Chondrocyte (in vitro differentiated cells): ENCODE results near the gene TMEM243. TPM values are rescaled to one million over a fixed set of nuclear protein-coding genes. Genes with fewer than 3 reads are reported as not detected.

Experiments used
- DNase-seq: peaks from one replicate; pipeline ENCODE4 v3.0.0; 2021; ENCODE audit warnings: mixed read lengths, low spot score
- H3K27ac Mint-ChIP-seq: one replicate; pipeline ENCODE4 v1.8.0; 2021; ENCODE audit warnings: mild to moderate bottlenecking, moderate library complexity, mixed read lengths; ENCODE audit not compliant: unreplicated experiment
- H3K27me3 Mint-ChIP-seq: 2 replicates; pipeline ENCODE4 v1.8.0; 2021; ENCODE audit warnings: low read depth, mixed read lengths
- H3K36me3 Mint-ChIP-seq: 2 replicates; pipeline ENCODE4 v1.8.0; 2021; ENCODE audit warnings: low read depth, mixed read lengths
- H3K4me1 Mint-ChIP-seq: 2 replicates; pipeline ENCODE4 v1.8.0; 2021; ENCODE audit warnings: low read depth, mild to moderate bottlenecking, mixed read lengths
- H3K4me3 Mint-ChIP-seq: one replicate; pipeline ENCODE4 v1.8.0; 2021; ENCODE audit warnings: mild to moderate bottlenecking, moderate library complexity, mixed read lengths; ENCODE audit not compliant: unreplicated experiment
- H3K9me3 Mint-ChIP-seq: 2 replicates; pipeline ENCODE4 v1.8.0; 2021; ENCODE audit warnings: low read depth, mixed read lengths
- total RNA-seq: library from RNA; stranded (reverse); gene quantifications from 3 replicates; pipeline ENCODE4 v1.2.1, GENCODE V29; 2021
- TF ChIP-seq, protein P1 (sequence below): fragments of 200-600 bp; sonication (generic); IDR thresholded peaks from 2 replicates; pipeline ENCODE4 v1.5.0; 2021; ENCODE audit warnings: antibody characterized with exemption, mild to moderate bottlenecking, moderate library complexity

The TMEM243 gene
- total RNA-seq, 1 donor from 2014 or later, result 22.5 TPM

DNA sequence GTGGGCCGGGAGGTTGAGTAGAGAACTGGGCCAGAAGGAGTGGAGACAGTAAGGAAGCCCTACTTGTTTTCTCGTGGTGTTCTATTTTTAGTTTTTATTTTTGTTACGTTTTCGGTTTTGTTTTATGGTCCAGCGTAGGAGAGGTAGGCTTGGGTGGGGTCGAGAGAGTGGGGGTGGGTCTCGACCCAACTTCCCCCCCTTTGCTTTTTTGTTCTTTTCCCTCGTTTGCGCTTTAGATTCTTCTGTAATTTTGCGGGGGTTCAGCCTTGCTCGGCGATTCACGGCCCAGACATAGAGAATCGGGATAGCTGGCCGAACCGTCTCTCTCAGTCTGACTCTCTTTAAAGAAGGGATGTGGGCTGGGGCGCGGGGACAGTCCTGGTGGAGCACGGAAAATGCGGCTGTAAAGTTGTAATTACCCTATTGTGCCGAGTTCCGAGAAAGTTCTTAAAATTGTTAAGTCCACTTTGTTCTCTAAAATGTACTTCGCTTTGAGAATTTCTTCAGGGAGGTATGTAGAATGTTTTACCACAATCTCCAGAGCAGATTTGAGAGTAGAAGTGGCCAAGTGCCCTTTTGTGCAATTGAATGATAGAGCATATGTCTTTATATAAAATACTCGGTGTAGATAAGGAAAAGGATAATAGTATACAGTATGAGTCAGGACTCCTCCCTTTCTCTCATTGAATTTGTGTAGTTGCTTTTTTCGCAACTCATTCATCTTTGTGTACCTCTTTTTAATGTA lies 66.5 kb downstream of the TMEM243 start:
- peaks cover 45% of the 10 kb centered on the region for H3K4me1 Mint-ChIP-seq
- H3K27ac Mint-ChIP-seq, result peak overlapping the region; percentile 99
- DNase-seq, result no peak
- H3K27me3 Mint-ChIP-seq, result no peaks in the 10 kb centered on the region
- no peaks in the 10 kb centered on the region for H3K36me3 Mint-ChIP-seq
- H3K9me3 Mint-ChIP-seq, result no peaks in the 10 kb centered on the region
- TF ChIP-seq, protein P1, sequence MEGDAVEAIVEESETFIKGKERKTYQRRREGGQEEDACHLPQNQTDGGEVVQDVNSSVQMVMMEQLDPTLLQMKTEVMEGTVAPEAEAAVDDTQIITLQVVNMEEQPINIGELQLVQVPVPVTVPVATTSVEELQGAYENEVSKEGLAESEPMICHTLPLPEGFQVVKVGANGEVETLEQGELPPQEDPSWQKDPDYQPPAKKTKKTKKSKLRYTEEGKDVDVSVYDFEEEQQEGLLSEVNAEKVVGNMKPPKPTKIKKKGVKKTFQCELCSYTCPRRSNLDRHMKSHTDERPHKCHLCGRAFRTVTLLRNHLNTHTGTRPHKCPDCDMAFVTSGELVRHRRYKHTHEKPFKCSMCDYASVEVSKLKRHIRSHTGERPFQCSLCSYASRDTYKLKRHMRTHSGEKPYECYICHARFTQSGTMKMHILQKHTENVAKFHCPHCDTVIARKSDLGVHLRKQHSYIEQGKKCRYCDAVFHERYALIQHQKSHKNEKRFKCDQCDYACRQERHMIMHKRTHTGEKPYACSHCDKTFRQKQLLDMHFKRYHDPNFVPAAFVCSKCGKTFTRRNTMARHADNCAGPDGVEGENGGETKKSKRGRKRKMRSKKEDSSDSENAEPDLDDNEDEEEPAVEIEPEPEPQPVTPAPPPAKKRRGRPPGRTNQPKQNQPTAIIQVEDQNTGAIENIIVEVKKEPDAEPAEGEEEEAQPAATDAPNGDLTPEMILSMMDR, result peak; percentile 2
- H3K4me3 Mint-ChIP-seq, result peak overlapping the region; percentile 83

DNA sequence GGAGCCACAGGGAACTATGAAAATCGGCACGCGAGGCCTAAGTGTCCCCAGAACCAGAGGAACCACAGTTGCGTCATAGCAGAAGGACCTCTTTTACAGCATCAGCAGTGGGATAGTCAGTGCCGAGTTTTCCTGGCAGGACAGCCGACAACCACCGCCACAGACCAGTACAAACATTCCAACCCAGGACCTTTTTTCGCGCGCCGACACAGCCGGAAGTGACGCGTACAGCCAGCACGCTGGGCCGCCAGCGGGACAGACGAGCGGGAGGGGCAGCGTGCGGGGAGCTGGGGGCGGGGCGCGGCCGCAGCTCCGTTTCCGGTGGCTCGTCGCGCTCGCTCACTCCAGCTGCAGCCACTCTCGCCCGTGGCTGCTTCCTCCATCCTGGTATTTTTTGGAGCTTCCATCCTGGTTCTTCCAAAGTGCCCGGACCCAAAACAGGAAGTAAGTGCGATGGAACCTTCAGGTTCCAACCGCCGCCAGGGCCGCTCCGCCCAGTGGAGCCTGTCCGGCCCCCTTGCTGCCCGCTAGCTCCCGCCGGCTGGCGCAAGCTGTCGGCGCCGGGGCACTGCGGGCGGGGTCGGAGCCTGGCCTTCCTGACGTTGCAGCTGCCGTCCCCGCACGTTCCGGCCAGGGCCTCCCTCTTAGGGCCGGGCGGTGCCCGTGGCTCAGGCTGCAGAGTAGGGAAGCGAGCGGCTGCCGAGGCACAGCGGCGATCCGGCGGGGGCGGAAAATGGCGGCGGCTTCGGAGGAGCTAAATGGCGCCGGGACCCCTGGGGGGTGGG lies 67.2 kb downstream of the TMEM243 start, which contains the start of gene DMTF1:
DMTF1 (plus strand) TSS at position 342 of the 785 bp plus-strand sequence. CDS start 12,489 bp downstream, outside the sequence.
- peak within 1 kb of the TSS; percentile 99 for H3K27ac Mint-ChIP-seq
- H3K36me3 Mint-ChIP-seq, result no peaks in the 10 kb centered on the region
- peak within 1 kb of the TSS; percentile 83 for H3K4me3 Mint-ChIP-seq
- H3K4me1 Mint-ChIP-seq, result peaks cover 44% of the 10 kb centered on the region
- no peaks in the 10 kb centered on the region for H3K9me3 Mint-ChIP-seq
- H3K27me3 Mint-ChIP-seq, result no peaks in the 10 kb centered on the region
- peak; percentile 97 for DNase-seq
- TF ChIP-seq, protein P1, result no peak

DNA sequence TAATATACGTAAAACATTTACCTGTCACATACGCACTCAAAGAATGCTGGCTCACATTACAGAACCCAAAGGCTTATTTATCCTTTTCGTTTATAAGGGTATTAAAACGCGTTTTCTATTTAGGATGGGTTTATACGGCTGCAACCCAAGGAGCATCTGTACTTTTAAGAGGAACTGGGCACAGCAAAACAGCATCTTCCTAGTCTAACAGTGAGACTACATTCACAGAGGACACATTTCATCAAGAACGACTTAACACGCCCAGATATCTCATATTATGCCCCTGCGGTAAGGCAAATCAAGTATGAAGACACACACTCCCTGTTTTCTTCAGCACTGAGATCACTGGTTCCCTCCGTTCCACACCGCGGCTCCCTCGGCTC lies 67.8 kb downstream of the TMEM243 start:
- H3K4me1 Mint-ChIP-seq, result peaks cover 39% of the 10 kb centered on the region
- H3K4me3 Mint-ChIP-seq, result peak overlapping the region; percentile 83
- no peak for DNase-seq
- H3K9me3 Mint-ChIP-seq, result no peaks in the 10 kb centered on the region
- peak overlapping the region; percentile 99 for H3K27ac Mint-ChIP-seq
- no peaks in the 10 kb centered on the region for H3K36me3 Mint-ChIP-seq
- TF ChIP-seq, protein P1, result no peak
- H3K27me3 Mint-ChIP-seq, result no peaks in the 10 kb centered on the region

DNA sequence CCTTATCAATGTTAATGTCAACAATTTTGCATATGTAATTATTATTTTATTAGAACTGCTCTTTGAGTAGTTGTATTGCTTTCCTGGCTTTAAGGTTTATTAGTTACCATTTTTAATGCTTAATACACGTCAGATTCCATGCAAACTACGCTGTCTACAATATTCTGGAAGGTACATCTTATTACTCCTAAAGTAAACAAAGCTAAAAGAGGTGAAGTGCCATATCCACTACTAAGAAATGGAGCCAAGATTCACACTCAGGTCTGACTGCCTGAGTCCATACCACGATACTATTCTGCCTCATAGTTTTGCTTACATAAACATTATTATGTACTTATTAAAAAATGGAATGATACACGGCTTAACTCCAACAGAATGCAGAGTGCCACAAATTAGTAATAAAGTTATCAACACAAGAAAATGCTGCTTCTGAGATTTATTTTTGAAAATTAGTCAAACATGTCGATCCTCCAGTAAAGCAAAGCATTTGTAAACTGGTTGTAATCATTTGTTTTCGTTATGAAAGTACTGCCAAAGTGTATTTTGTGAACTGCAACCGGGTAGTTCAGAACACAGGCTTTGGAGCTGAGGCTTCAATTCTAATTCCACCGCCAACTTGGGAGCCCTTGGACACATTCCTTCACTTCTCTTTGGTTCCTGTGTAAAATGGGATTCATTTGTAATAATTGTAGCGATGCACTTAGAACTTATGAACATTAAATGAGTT lies 68.4 kb downstream of the TMEM243 start:
- no peak for DNase-seq
- no peaks in the 10 kb centered on the region for H3K9me3 Mint-ChIP-seq
- peak overlapping the region; percentile 83 for H3K4me3 Mint-ChIP-seq
- no peaks in the 10 kb centered on the region for H3K36me3 Mint-ChIP-seq
- peak overlapping the region; percentile 99 for H3K27ac Mint-ChIP-seq
- H3K27me3 Mint-ChIP-seq, result no peaks in the 10 kb centered on the region
- H3K4me1 Mint-ChIP-seq, result peaks cover 33% of the 10 kb centered on the region
- TF ChIP-seq, protein P1, result no peak
